HG02763 (cell line): ENCODE measurements around the gene CHCHD3.

Source experiments
- ATAC-seq: cut with Tn5 transposase; IDR thresholded peaks from one replicate; pipeline ENCODE4 v1.9.1; 2021; ENCODE audit warnings: mild to moderate bottlenecking, moderate library complexity; ENCODE audit not compliant: unreplicated experiment

CHCHD3 gene

GRCh38 chr7:132782777-132783640 is 298.9 kb downstream of the CHCHD3 start:
- ATAC-seq = no peak

GRCh38 chr7:132780822-132781221 is 301.1 kb downstream of the CHCHD3 start:
- no peak for ATAC-seq

GRCh38 chr7:132779164-132779563 is 302.7 kb downstream of the CHCHD3 start:
- ATAC-seq = no peak

- ATAC-seq = no peak
Measured at GRCh38 chr7:132778761-132779160, 303.1 kb downstream of the CHCHD3 start.

- no peak for ATAC-seq
Measured at GRCh38 chr7:132777956-132778355, 303.9 kb downstream of the CHCHD3 start.

- ATAC-seq = no peak
Measured at GRCh38 chr7:132777414-132777813, 304.5 kb downstream of the CHCHD3 start.

GRCh38 chr7:132776048-132776620 is 305.8 kb downstream of the CHCHD3 start:
- no peak for ATAC-seq

GRCh38 chr7:132773527-132773956 is 308.3 kb downstream of the CHCHD3 start:
- ATAC-seq = no peak

GRCh38 chr7:132771301-132771730 is 310.6 kb downstream of the CHCHD3 start:
- ATAC-seq = no peak

GRCh38 chr7:132770055-132770454 is 311.8 kb downstream of the CHCHD3 start:
- no peak for ATAC-seq

GRCh38 chr7:132769280-132769679 is 312.6 kb downstream of the CHCHD3 start:
- ATAC-seq = no peak

GRCh38 chr7:132768099-132768498 is 313.8 kb downstream of the CHCHD3 start:
- ATAC-seq = no peak

- no peak for ATAC-seq
Measured at GRCh38 chr7:132767378-132767777, 314.5 kb downstream of the CHCHD3 start.

GRCh38 chr7:132766660-132767059 is 315.2 kb downstream of the CHCHD3 start:
- ATAC-seq = no peak

- ATAC-seq = no peak
Measured at GRCh38 chr7:132765861-132766260, 316.0 kb downstream of the CHCHD3 start.

- ATAC-seq = no peak
Measured at GRCh38 chr7:132764762-132765161, 317.1 kb downstream of the CHCHD3 start.

- no peak for ATAC-seq
Measured at GRCh38 chr7:132760866-132761265, 321.0 kb downstream of the CHCHD3 start.

- ATAC-seq = no peak
Measured at GRCh38 chr7:132760244-132760623, 321.7 kb downstream of the CHCHD3 start.

GRCh38 chr7:132759482-132760243 is 322.2 kb downstream of the CHCHD3 start:
- no peak for ATAC-seq

GRCh38 chr7:132758986-132759385 is 322.9 kb downstream of the CHCHD3 start:
- ATAC-seq = no peak

- no peak for ATAC-seq
Measured at GRCh38 chr7:132757783-132758182, 324.1 kb downstream of the CHCHD3 start.
